ENCODE measurements around the gene PPARD.

The PPARD gene

DNA sequence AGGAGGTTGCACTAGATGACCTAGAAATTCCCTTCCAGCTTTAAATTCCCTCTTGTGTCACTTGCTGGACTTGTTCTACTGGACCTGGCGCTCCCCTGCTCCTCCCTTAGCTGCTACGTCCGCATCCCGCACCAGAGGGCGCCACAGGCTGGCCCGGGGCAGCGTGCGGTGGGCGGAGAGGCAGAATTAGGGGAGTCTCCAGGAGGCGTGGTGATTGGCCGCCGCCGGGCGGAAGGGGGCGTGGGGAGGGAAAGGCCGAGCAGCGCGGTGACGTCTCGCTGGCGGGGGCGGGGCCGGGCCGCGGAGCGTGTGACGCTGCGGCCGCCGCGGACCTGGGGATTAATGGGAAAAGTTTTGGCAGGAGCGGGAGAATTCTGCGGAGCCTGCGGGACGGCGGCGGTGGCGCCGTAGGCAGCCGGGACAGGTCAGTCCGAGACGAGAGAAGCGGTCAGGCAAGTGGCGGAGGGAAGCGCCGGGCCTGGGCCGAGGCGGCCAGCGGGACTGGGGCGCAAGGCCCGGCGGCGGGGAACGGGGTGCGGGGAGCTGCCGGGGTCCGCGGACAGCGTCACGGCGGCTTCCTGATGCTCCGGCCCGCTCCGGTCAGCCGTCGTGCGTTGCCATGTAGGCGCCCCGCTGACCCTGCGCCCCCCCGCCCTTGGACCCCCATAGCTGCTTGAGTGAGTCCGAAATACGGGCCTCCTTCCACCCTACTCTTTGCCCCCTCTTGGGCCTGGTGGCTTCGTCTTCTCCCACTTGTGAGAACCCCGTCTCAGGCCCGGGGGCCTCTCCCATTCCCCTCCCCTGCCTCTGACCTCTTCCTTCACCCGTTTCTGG is at the start of gene PPARD:
Gene PPARD, plus strand, starts transcription at position 301 of the 834 bp plus-strand sequence. CDS start 68,530 bp downstream, outside the sequence.
- no peaks in the 10 kb centered on the region for H3K9me3 ChIP-seq (ENCODE audit: low read depth, low read length)
- no peak within 1 kb of the TSS for H3K27ac ChIP-seq
- DNase-seq (ENCODE audit: low read depth, low spot score), result peak; percentile 59
- peak; percentile 78; the same call in 1 of the 2 replicates for TF ChIP-seq POLR2AphosphoS5 (IDR thresholded peaks at IDR 0.05; ENCODE audit: borderline replicate concordance, low read depth, low read length)
- TF ChIP-seq EZH2 (IDR thresholded peaks at IDR 0.05), result no peak
- peak; percentile 75 for TF ChIP-seq FOXP2 (optimal IDR thresholded peaks at IDR 0.05; ENCODE audit: control extremely low read depth, extremely low read length, insufficient read depth)
- peak within 1 kb of the TSS; percentile 87 for H3K4me3 ChIP-seq
- peak within 1 kb of the TSS; percentile 73 for H3K9ac ChIP-seq (ENCODE audit: insufficient read length)
- no peaks in the 10 kb centered on the region for H3K36me3 ChIP-seq (ENCODE audit: insufficient read depth, low read length)

DNA sequence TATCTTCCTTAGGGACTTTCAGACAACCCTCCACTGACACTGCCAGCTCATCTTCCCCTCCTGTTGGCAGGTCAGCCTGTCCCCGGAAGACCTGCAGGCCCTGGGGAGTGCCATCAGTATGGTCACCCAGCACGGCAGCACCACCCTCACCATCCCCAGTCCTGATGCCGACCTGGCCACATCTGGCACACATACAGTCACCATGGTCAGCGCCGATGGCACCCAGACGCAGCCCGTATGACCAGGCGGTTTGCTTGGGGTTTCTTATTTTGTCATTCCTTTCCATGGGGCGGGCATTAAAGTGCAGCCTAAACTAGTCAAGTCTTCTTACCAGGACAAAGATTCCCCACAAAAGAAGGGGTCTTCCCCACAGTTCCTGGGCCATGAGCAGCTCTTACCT is 48.7 kb upstream of the PPARD start:
- H3K27ac ChIP-seq, result no peak overlapping the region
- DNase-seq (ENCODE audit: low read depth, low spot score), result no peak
- H3K4me3 ChIP-seq, result no peak overlapping the region
- H3K9me3 ChIP-seq (ENCODE audit: low read depth, low read length), result no peaks in the 10 kb centered on the region
- peaks cover 8% of the 10 kb centered on the region for H3K36me3 ChIP-seq (ENCODE audit: insufficient read depth, low read length)
- TF ChIP-seq POLR2AphosphoS5 (IDR thresholded peaks at IDR 0.05; ENCODE audit: borderline replicate concordance, low read depth, low read length) (no peak), EZH2 (IDR thresholded peaks at IDR 0.05) (no peak), FOXP2 (optimal IDR thresholded peaks at IDR 0.05; ENCODE audit: control extremely low read depth, extremely low read length, insufficient read depth) (no peak)
- H3K9ac ChIP-seq (ENCODE audit: insufficient read length), result no peak overlapping the region

GRCh38 chr6:35294308-35294945 is 47.9 kb upstream of the PPARD start:
- TF ChIP-seq EZH2 (IDR thresholded peaks at IDR 0.05) (no peak), POLR2AphosphoS5 (IDR thresholded peaks at IDR 0.05; ENCODE audit: borderline replicate concordance, low read depth, low read length) (no peak), FOXP2 (optimal IDR thresholded peaks at IDR 0.05; ENCODE audit: control extremely low read depth, extremely low read length, insufficient read depth) (no peak)
- Histone ChIP-seq H3K27ac (no peak overlapping the region), H3K4me3 (no peak overlapping the region), H3K9me3 (ENCODE audit: low read depth, low read length) (no peaks in the 10 kb centered on the region), H3K9ac (ENCODE audit: insufficient read length) (no peak overlapping the region), H3K36me3 (ENCODE audit: insufficient read depth, low read length) (peaks cover 8% of the 10 kb centered on the region)
- no peak for DNase-seq (ENCODE audit: low read depth, low spot score)

DNA sequence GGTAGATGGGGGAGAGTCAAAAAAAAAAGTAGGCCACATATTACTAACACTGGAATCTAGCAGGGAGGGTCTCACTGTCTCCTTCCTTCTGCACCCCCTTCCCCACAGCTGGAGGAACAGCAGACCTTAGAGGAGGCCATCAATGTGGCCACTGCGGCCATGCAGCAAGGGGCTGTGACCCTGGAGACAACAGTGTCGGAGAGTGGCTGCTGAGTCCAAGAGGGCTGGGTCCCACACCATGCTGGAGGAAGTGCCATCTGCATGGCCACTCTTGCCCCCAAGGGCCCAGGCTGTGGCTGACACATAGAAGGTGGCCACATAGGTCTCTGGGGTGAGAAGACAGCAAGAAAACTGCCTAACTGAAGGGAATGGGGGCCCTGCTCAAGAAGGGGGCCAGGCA is 47.3 kb upstream of the PPARD start:
- H3K9me3 ChIP-seq (ENCODE audit: low read depth, low read length), result no peaks in the 10 kb centered on the region
- H3K4me3 ChIP-seq, result no peak overlapping the region
- H3K27ac ChIP-seq, result no peak overlapping the region
- peaks cover 8% of the 10 kb centered on the region for H3K36me3 ChIP-seq (ENCODE audit: insufficient read depth, low read length)
- no peak for TF ChIP-seq EZH2 (IDR thresholded peaks at IDR 0.05)
- TF ChIP-seq POLR2AphosphoS5 (IDR thresholded peaks at IDR 0.05; ENCODE audit: borderline replicate concordance, low read depth, low read length), result no peak
- TF ChIP-seq FOXP2 (optimal IDR thresholded peaks at IDR 0.05; ENCODE audit: control extremely low read depth, extremely low read length, insufficient read depth), result no peak
- no peak for DNase-seq (ENCODE audit: low read depth, low spot score)
- no peak overlapping the region for H3K9ac ChIP-seq (ENCODE audit: insufficient read length)

DNA sequence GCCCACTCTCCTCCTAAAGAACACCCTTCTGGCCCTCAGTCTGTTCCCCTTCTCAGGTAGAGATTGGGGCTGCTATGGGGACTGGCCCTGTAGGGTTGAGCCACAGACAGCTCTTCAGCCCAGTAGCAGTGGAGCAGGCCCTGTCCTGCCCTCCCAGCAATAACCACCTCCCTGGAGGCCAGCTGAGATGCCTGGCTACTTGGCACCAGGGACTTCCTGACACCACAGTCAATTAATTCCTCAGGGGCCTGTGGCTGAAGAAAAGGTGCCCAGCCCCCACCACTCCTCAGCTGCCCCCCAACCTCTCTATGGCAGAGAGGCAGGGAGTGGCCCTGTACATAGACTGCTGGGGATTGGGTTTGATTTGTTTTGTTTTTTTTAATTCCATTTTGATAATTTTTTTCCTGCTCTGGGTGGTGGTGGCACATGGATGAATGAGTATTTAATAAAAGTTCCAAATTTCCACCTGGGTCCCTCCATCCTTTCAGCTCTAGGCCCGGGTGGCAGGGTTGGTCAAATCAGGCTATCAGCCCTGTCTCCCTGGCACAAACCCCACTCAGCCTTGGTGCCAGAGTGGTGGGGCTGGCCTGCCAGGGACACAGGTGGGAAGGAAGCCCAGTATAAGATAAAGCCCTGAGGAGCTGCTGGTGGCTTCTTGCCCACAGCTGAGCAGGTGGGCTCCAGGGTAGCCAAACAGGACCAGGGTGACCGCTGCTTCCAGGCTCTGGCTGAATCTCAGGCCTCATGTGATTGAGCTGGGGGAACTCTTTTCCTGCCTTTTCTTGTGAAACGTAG is 46.6 kb upstream of the PPARD start:
- H3K9ac ChIP-seq (ENCODE audit: insufficient read length), result no peak overlapping the region
- H3K27ac ChIP-seq, result no peak overlapping the region
- H3K9me3 ChIP-seq (ENCODE audit: low read depth, low read length), result no peaks in the 10 kb centered on the region
- no peak overlapping the region for H3K4me3 ChIP-seq
- H3K36me3 ChIP-seq (ENCODE audit: insufficient read depth, low read length), result peaks cover 8% of the 10 kb centered on the region
- no peak for DNase-seq (ENCODE audit: low read depth, low spot score)
- no peak for TF ChIP-seq EZH2 (IDR thresholded peaks at IDR 0.05)
- TF ChIP-seq POLR2AphosphoS5 (IDR thresholded peaks at IDR 0.05; ENCODE audit: borderline replicate concordance, low read depth, low read length), result no peak
- TF ChIP-seq FOXP2 (optimal IDR thresholded peaks at IDR 0.05; ENCODE audit: control extremely low read depth, extremely low read length, insufficient read depth), result no peak

DNA sequence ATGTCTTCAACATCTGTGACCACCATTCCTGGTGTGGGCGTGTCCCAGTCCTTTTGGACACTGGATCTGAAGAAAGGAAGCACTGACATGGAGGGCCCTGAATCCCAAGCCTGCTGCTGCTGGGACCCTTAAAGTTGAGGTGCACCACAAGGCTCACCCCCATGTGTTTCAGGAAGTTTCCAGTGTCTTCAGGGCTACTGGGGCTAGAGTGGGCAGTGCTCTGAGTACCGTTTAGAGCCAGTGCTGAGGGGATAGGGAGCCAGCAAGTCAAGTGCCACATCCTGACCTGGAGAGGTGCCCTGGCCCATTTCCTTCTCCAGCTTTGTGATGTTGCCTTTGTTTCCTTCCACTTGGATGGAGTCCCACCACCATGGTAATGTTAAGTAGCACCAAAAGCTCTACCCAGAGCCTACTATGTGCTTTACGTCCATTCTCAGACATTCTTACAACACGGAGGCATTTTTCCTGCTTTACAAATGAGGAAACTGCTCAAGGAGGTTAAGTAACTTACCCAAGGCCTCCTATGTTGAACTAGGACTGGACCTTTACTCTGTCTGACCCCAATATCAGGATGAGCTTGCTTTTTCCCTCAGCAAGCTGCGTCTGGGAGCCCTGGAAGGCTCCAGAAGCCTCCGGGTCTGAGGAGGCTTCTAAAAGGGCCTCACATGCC is 45.3 kb upstream of the PPARD start:
- Histone ChIP-seq H3K27ac (no peak overlapping the region), H3K36me3 (ENCODE audit: insufficient read depth, low read length) (peaks cover 8% of the 10 kb centered on the region), H3K9me3 (ENCODE audit: low read depth, low read length) (no peaks in the 10 kb centered on the region), H3K9ac (ENCODE audit: insufficient read length) (no peak overlapping the region), H3K4me3 (no peak overlapping the region)
- TF ChIP-seq POLR2AphosphoS5 (IDR thresholded peaks at IDR 0.05; ENCODE audit: borderline replicate concordance, low read depth, low read length), result no peak
- no peak for TF ChIP-seq EZH2 (IDR thresholded peaks at IDR 0.05)
- no peak for DNase-seq (ENCODE audit: low read depth, low spot score)

- H3K9ac ChIP-seq (ENCODE audit: insufficient read length), result no peak within 1 kb of the TSS
- no peaks in the 10 kb centered on the region for H3K9me3 ChIP-seq (ENCODE audit: low read depth, low read length)
- no peak within 1 kb of the TSS for H3K27ac ChIP-seq
- TF ChIP-seq EZH2 (IDR thresholded peaks at IDR 0.05) (no peak), FOXP2 (optimal IDR thresholded peaks at IDR 0.05; ENCODE audit: control extremely low read depth, extremely low read length, insufficient read depth) (no peak), POLR2AphosphoS5 (IDR thresholded peaks at IDR 0.05; ENCODE audit: borderline replicate concordance, low read depth, low read length) (no peak)
- no peak for DNase-seq (ENCODE audit: low read depth, low spot score)
- H3K36me3 ChIP-seq (ENCODE audit: insufficient read depth, low read length), result peaks cover 8% of the 10 kb centered on the region
- H3K4me3 ChIP-seq, result no peak within 1 kb of the TSS
These were observed 44.5 kb upstream of the PPARD start, which contains the start of gene DEF6 for GRCh38 chr6:35297601-35298481. TSS of gene DEF6 (plus strand) at chr6:35297818. CDS start at chr6:35297857, 39 bp downstream.
